ENCODE results near the gene MYEOV.
A peak's percentile ranks its signal among the peaks of the same experiment; 100 is the strongest.

Gene MYEOV

DNA sequence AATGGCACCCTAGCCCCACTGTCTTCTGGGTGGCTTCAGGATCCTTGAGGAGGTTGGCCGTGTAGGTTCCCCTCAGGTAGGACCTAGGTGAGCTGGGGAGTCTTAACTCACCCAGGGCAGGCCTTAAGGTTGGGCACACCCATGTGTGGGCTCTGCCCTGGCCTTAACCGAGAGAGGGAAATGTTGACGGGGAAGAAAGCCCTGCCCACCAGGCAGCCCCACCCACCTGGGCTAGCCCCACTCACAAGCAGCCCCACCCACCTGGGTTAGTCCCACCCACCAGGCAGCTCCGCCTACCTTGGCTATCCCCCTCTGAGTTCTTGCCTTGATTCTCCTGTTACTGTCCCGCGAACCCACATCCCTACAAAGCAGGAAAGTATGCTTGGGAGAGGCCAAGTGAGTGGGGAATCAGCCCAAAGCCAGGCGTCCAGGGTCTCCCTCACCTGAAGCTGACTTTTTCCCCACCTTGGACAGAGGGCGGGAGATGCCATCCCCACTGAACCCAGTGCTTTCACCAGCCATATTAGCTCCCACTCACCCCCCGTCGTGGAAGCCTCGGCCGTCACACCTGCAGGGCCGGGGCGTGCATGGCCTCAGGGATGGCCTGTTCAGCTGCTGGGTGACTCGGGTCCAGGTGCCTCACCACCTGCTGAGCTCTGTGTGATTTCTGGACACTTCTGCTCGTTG, at the start of gene MYEOV:
Gene MYEOV, plus strand, starts transcription at position 337 of the 687 bp plus-strand sequence. CDS start 1,200 bp downstream, outside the sequence.
- peak; percentile 57 for DNase-seq (ENCODE audit: low spot score)

- DNase-seq (ENCODE audit: low spot score), result no peak
Measured at GRCh38 chr11:69244266-69244665, 49.7 kb upstream of the MYEOV start.

GRCh38 chr11:69245041-69245440, 48.9 kb upstream of the MYEOV start:
- no peak for DNase-seq (ENCODE audit: low spot score)

DNA sequence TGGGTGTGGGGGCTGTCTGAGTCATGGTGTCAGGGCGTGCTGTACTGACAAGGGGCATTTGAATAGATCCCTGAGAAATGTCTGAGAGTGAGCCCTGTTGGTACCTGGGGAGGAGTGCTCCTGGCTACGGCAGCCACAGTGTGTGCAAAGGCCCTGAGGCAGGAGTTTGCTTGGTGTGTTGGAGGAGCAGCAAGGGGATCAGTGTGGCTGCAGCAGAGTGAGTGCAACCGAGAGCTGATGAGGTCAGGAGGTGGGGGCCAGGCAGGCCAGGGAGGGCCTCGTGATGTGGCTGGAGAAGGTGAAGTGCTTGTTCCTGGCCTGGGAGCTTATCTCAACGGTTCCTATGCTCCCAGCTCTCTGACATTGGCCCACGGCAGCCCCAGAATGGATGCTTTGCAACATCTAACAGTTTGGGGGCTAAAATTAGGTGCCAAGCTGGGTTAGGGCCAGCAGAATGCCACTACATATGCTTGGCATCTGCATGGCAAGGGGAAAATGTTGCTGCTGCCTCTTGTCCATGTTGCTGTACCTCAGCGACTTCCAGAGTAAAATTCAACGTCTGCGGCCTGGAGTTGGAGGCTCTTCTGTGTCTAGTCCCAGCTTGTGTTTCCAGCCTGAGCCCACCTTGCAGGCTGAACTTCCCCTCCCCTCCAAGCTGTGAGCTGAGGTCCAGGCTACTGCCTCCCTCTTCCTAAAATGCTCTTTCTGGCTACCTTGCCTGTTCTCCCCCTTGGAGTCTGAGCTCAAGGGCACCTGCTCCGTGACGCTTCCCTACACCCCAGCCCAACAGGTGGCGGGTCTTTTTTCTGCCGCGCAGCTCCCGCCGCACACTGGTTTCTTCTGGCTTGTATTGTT, 48.2 kb upstream of the MYEOV start:
- no peak for DNase-seq (ENCODE audit: low spot score)

DNA sequence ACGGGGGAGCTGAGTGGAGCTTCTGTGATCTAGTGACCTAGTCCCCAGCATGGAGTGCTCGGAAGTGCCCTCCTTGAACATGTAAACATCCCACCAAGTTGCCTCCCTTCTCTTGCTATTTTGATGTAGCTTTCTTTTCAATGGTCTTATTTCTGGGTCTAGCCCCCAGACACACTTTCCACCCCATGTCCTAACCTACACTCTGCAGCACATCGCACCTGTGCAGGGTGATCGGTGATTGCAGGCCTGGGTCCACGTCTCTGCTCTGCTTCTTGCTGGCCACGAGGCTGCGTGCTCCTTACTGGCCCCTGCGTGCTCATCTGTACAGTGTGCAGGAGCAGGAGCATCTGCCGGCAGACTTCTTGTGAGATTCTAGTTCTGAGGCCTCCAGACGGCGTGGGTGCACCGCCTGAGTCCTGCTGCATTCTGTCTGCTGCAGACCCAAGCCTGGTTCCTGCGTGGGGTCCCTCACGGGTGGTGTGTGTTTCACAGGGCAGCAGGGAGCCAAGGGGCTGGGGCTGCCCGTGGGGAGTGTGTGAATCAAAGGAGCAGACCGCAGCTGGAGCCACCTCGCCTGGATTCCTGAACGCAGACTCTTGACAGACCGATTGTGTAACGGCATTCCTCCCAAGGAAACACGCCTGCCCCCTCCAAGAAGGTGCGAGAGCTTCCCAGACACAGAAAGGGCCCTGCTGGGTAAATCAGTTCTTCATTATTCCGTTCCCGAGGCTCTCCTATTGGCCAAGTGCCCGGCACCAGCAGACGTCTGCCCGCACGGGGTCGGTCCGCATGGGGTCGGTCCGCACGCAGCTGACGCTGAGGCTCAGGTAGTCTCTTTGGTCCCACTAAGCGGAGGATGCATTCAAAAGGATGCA, 44.4 kb upstream of the MYEOV start:
- peak; percentile 70 for DNase-seq (ENCODE audit: low spot score)

GRCh38 chr11:69250186-69251056, 43.5 kb upstream of the MYEOV start:
- DNase-seq (ENCODE audit: low spot score), result no peak

DNA sequence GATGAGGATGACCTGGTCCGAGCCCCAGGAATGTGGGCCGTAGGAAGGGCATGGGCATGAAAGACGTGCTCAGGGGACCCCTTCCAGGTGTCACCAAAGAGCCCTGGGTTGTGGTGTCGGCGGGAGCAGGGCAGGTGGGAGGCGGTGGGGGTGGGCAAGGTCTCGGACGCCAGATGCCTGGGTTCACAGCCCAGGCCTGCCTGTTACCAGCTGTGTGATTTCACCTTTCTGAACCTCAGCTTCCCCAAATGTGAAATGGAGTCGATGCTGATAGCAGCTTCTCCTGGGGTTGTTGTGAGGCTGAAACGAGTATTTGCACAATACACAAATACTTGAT, 42.9 kb upstream of the MYEOV start:
- no peak for DNase-seq (ENCODE audit: low spot score)

DNA sequence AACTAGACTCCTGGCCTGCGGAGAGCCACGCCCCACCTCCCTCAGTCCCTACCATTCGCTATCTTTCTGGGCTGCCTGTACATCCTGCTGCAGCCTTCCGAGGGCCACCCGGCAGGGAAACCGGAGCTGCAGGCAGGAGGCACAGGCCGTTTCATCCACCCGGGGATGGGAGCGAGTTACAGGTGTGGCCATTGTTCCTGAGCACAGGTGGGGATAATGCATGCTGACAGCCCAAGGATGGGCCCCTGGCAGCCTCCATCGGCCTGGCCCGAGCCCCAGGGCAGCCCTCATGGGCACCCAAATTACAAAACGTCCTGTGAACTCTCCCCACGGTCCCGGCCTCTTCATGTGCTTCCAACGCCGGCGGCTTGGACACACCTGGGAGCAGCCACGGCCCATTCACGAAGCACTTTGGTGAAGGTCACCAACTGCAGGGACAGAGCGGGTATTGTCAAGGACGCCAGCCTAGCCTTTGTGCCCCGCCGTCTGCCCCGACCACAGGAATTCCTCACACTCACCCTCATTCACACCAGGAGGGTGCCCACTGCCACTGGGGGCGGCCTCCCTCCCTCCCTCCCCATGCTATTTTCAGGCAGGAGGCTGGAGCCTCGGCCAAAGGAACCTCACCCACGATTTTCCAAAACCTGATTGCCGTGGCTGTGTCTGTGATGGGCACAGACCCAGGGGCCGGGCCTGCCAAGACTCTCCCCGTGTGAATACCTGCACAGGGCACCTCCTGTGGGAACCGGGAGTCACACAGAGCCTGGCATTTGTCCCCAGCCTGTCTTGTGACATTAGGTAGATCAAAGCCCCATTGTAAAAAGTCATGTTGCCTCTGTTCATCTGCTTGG, 42.1 kb upstream of the MYEOV start:
- DNase-seq (ENCODE audit: low spot score), result no peak

DNA sequence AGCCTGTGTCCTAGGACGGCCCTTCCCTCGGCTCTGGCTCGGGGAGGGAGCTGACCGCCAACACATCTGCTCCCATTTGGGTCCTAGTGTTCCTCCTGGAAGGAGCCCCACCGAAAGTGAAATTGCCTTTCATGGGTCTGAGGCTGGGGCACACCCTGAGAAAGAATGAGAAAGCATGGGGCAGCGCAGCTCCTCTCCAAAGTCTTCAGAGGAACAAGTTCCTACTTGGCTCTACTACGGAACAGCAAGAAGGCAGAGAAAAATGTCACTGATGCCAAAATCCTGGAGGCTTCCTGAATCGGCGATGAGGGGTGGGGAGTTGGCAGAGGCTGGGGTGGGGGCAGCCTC, 41.5 kb upstream of the MYEOV start:
- no peak for DNase-seq (ENCODE audit: low spot score)

- peak; percentile 49 for DNase-seq (ENCODE audit: low spot score)
Measured at GRCh38 chr11:69253028-69253427, 40.9 kb upstream of the MYEOV start.

GRCh38 chr11:69257134-69257533, 36.8 kb upstream of the MYEOV start:
- no peak for DNase-seq (ENCODE audit: low spot score)

GRCh38 chr11:69257838-69258658, 35.9 kb upstream of the MYEOV start:
- no peak for DNase-seq (ENCODE audit: low spot score)

GRCh38 chr11:69259096-69259495, 34.9 kb upstream of the MYEOV start:
- DNase-seq (ENCODE audit: low spot score), result no peak

DNA sequence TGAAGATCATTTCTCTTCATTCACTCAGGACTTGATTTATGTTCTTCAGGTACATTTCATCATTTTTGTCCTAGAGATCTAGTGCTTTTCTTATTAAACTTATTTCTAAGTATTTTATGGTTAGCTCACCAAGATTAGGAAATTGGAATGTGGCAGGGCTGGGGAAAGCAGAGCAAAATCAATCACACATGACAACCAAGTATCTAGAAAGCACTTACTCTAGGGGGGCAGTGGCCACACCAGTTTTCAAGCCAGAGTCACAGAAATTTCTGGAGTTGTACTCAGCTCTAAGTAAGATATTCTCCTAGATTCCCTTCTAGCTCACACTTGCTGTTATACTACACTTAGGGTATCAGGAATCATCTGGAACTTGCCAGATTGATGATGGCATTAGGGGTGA, 33.3 kb upstream of the MYEOV start:
- no peak for DNase-seq (ENCODE audit: low spot score)

GRCh38 chr11:69261116-69261515, 32.8 kb upstream of the MYEOV start:
- no peak for DNase-seq (ENCODE audit: low spot score)

DNA sequence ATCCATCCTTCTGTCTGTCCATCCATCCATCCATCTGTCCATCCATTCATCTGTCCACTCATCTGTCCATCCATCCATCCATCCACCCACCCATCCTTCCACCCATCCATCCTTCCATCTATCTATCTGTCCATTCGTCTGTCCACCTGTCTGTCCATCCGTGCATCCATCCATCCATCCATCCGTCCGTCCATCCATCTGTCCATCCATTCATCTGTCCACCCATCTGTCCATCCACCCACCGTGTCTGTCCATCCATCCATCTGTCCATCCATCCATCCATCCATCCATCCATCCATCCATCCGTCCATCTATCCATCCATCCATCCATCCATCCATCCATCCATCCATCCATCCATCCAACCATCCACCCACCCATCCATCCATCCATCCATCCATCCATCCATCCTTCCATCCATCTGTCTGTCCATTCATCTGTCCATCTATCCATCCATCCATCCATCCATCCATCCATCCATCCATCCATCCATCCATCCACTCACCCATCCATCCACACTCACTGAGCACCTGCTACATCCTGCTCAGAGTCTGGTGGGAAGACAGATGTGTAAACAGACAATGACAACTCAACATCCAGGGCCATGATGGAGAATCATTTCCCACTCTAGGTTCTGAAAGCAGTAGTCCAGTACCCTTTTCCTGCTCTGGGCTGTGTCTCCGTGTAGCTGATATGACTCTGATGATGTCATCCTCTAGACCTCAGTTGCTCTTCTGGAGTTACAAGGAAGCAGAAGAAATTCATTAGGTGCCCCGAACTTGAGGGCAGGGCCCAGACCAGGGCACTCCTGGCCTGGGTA, 30.8 kb upstream of the MYEOV start:
- no peak for DNase-seq (ENCODE audit: low spot score)

DNA sequence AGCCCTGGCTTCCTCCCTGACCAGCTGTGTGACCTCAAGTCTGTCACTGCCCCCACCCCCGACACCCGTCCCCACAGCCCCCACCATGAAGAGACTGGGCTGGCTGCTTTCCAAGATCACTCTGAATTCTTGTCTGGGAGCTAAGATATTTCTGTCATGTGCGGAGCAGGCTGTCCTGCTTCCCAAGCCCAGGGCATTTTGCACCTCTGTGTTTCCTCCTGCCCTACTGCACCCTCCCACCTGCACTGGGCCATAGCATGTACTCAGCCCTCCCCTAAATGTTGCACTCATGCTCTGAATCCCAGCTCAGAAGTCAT, 30.3 kb upstream of the MYEOV start:
- DNase-seq (ENCODE audit: low spot score), result no peak

DNA sequence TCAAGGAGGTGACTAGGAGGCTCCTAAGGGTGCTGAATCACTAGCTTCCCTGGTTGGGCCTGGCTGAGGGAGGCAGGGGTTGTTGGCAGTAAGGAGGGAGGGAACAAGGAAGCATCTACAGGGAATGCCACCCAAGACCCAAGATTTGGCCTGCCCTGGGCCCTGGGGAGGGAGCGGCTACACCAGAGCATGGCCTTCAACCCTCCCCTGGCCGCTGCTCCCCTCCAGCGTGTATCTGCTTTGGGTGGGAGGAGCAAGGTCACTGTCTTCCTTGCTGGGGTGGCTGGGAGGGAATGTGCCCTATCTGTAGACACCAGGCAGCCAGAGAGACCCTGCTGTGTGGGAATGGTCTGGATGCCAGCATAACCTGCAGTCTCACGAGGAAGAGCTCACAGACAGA, 29.5 kb upstream of the MYEOV start:
- no peak for DNase-seq (ENCODE audit: low spot score)

- DNase-seq (ENCODE audit: low spot score), result no peak
Measured at GRCh38 chr11:69265210-69265609, 28.7 kb upstream of the MYEOV start.
